HFF-Myc (cell line): ENCODE measurements around the gene MRPL23.

Source experiments
- DNase-seq: peaks from one replicate; pipeline ENCODE4 v3.0.0-alpha.2; 2011; ENCODE audit warnings: low read depth; ENCODE audit errors: extremely low read depth
- H3K4me3 ChIP-seq: replicated peaks from 2 replicates; pipeline ENCODE4 v1.5.1; 2011; ENCODE audit warnings: low read depth, mild to moderate bottlenecking, control low read depth, low read length
- TF ChIP-seq, protein P1 (sequence below): IDR thresholded peaks from 2 replicates; pipeline ENCODE4 v1.5.1; 2012; ENCODE audit warnings: mild to moderate bottlenecking, low read depth, low read length, control low read depth; ENCODE audit errors: missing control alignments

The MRPL23 gene

DNA sequence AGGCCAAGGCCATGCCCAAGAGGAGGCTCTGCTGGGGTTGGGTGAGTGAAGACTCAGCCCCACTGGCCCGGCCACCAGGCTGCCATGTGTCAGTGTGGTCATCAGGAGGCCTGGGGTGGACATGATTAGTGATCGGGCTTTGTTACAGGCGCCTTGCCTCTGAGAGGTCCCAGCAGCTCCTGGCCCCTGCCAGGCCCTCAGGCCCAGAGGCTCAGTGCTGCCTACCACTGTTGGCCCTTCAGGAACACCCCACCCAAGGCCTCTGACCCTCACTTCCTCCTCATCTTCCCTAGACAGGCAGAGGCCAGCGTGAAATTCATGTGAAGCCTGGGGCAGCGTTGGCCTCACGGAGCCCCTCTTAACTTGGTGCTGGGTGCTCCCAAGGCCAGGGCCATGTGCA, 2.2 kb downstream of the MRPL23 start:
- TF ChIP-seq, protein P1, sequence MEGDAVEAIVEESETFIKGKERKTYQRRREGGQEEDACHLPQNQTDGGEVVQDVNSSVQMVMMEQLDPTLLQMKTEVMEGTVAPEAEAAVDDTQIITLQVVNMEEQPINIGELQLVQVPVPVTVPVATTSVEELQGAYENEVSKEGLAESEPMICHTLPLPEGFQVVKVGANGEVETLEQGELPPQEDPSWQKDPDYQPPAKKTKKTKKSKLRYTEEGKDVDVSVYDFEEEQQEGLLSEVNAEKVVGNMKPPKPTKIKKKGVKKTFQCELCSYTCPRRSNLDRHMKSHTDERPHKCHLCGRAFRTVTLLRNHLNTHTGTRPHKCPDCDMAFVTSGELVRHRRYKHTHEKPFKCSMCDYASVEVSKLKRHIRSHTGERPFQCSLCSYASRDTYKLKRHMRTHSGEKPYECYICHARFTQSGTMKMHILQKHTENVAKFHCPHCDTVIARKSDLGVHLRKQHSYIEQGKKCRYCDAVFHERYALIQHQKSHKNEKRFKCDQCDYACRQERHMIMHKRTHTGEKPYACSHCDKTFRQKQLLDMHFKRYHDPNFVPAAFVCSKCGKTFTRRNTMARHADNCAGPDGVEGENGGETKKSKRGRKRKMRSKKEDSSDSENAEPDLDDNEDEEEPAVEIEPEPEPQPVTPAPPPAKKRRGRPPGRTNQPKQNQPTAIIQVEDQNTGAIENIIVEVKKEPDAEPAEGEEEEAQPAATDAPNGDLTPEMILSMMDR = no peak
- no peak for DNase-seq

DNA sequence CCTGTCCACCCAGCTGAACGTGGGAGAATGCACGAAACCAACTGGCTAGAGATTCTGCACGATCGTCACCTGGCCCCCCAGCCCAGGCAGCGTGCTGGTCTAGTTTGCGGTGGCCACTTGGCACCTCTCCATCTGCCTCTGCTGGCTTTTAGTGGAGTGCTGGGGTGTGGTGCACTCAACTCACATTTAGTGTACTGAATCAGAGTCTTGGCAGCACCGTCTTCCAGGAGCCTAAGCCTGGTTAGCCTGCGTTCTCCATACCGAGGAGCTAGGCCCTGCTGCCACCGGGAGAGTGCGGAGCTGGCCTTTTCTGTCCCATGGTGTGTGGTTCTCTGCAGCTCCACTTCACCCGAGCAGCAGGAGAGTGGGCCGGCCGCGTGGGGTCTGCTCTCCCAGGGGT, 2.8 kb downstream of the MRPL23 start:
- H3K4me3 ChIP-seq = no peak overlapping the region
- TF ChIP-seq, protein P1 = no peak
- no peak for DNase-seq

More for the DNA sequence above, 2.2 kb downstream of the MRPL23 start:
- H3K4me3 ChIP-seq = no peak overlapping the region

DNA sequence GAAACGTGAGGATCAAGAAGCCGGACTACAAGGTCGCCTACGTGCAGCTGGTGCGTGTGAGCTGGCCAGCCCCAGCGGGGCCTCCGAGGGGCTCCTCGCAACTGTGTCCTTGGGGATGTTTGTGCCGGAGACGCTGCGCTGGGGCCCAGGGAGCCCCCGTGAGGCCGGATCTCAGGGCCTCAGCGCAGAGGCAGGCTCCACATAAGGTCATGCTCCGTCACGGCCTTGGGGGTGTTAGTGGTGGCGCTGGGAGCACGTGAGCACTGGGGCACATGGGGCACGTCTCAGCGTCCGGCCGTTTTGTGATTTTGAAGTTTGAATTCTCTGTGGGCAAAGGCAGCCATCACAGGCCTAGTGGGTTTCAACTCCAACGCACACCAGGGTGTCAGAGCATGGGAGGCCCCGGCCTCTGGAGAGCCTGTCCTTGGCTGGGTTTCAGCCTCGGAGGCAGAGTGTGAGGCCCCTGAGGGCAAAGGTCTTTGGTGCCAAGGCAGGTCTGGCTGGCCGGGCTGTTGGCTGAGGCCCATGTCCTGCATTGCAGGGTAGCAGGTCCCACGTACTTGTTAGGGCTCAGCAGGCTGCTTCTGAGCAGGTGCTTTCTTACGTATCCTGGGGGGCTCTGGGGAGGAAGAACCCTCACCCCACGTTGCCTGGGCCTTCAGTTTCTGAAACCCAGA, 5.8 kb downstream of the MRPL23 start:
- TF ChIP-seq, protein P1 = no peak
- no peak overlapping the region for H3K4me3 ChIP-seq
- DNase-seq = no peak

DNA sequence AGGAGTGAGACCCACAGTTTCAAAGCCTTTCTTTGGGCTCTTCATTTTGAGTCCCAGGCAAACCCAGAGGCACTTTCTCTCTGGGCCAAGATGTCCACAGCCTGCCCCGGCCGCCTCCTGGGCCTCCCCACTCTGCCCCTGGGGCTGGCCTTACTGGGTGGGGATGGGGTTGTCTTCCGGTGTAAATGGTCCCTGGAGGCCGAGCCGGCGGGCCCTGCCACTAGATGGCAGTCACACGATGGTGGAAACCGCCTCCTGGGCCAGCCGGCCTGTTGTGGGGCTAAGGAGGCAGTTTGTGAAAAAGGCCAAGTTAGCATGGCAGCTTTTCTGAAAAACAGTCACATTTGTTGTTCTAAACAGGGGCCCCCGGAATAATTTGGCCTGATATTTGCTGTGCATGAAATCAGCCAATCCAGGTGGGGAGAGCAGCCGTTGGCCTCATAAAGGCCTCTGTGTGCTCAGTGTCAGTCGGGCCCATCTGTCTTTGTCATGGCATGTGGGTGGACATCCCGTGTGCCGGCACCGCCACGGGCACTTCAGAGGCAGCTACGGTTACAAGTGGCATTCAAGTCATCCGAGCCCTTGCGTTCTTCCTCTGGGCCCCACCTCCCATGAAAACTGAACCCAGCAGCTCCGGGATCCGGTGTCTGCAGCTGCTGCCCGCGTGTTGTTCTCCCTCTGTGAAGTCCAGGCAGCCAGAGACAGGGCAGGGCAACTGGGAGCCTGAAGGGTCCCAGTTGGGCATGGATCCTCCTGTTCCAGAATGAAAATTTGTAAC, 6.5 kb downstream of the MRPL23 start:
- no peak for DNase-seq
- H3K4me3 ChIP-seq = no peak overlapping the region
- TF ChIP-seq, protein P1 = no peak

DNA sequence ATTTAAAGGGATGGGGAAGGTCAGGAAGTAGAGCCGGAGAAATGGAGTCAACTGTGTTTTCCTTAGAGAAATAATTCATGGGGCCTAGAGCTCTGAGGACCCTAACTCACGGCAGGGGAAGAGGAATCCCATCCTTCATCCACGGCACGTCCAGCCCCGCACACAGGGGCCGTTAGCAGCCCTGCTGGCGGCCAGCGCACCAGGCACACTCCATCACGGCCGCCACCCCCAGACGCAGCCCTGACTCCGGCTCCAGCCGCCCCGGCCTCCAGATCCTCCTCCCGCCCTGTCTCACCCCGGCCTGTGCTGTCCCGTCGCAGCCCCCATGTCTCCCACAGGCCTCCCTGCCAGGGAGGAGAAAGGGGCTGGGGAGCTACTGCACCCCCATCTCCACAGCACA, 11.2 kb downstream of the MRPL23 start:
- no peak for DNase-seq
- TF ChIP-seq, protein P1 = no peak
- no peak overlapping the region for H3K4me3 ChIP-seq

DNA sequence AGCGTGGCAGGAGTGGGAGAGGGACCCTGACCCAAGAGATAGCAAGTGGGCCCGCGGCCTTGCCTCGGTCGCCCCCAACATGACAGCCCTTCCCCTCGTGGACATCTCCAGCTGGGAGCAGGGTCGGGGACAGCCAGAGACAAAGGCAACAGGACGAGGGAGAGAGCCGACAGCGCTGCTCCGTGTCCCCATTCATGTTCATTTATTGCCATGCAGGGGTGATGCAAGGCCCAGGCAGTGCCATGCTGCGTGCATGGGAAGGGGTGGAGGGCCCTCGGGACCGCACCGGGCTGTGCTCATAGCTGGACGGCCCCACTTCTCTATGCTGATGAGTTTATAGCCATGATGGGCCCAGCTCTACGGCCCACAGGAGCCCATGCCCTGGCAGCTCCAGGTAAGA, 12.7 kb downstream of the MRPL23 start:
- no peak for DNase-seq

More for the DNA sequence above, 12.7 kb downstream of the MRPL23 start:
- H3K4me3 ChIP-seq = no peak overlapping the region
- TF ChIP-seq, protein P1 = no peak
